Stimulated activated CD4-positive, alpha-beta T cell treated with anti-CD3 and anti-CD28 coated beads, Interleukin-2, amount 100 ng/mL, for 24 hours (primary cell): ENCODE data around the gene FRAS1.
"Not testable (repeated sequence)": the region's sequence is repeated elsewhere in the genome, so short reads cannot be mapped to it uniquely, and the experiment has no call there.

ENCODE experiments used
- DNase-seq, 2 donors: peaks; one replicate each; pipeline ENCODE4 v3.0.0-alpha.2; 2020

Gene FRAS1

GRCh38 chr4:78174891-78175290, 117.8 kb downstream of the FRAS1 start:
- DNase-seq, result no peak

GRCh38 chr4:78179196-78179595, 122.1 kb downstream of the FRAS1 start:
- no peak for DNase-seq

GRCh38 chr4:78181681-78182234, 124.6 kb downstream of the FRAS1 start:
- not testable (repeated sequence) for DNase-seq

GRCh38 chr4:78184584-78184983, 127.5 kb downstream of the FRAS1 start:
- no peak for DNase-seq

- DNase-seq, result no peak
These were observed 128.0 kb downstream of the FRAS1 start for GRCh38 chr4:78185117-78185516.

DNA sequence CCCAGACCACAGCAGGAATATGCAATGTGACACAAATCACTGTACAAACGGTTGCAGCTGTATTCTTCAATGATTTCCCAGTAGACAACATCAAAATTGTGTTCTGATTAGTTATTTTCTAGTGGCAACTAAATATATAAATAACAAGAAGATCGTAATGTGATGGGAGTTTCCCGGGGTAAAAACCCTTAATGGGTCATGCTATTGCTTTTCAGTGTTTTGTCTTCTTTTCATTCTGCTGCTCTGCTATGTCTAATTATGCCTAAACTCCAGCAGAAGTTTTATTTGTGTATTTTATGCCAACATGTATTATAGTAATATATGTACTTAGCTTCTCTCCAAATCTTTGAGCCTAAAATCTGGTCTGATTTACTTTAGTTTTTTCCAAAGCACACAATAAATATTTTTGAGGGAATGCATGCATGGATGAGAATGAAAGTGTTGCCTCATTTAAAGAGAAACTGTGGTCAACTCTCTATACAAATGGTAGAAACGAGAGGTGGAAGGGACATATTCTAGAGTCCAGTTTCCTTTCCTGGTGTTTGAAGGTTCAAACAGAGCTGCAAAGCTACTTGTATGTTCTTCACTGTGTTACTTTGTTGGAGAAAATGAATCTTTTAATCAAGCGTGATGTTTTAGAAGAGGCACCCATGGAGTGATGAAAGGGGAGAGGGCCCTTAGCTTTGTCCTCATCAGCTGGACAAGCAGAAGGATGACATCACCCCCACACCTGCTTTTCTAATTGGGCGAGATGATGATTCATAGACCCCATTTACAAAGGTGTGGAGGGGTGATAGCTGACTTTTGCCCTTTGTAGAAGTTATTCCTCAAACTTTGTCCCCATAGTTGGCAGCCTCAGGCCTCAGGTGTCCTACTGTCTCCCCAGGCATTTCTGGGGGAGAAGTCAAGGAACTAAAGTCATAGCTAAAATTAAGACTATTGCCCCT, 129.7 kb downstream of the FRAS1 start:
- DNase-seq, result no peak

- DNase-seq, result no peak
These were observed 132.9 kb downstream of the FRAS1 start for GRCh38 chr4:78190068-78190467.

GRCh38 chr4:78190595-78190994, 133.5 kb downstream of the FRAS1 start:
- no peak for DNase-seq

DNA sequence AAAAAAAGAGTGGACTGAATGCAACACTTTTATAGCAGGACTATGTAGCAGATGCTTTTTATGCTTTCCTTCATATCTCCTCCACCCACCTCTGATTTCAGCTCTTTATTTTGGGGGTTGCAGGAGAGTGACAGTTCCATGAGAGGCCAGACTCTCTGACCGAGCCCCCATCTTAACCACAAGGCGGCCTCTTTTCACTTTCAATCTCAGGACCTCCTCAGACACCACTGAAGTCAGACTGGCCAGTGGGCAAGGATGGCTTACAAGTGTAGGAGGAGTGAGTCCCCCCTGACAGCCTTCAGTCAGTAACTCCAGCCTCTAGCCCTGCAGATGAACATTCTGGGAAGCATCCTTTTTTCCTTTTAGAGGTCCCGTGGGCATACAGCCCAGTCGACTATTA, 140.8 kb downstream of the FRAS1 start:
- DNase-seq, result no peak

- no peak for DNase-seq
These were observed 142.9 kb downstream of the FRAS1 start for GRCh38 chr4:78199984-78200383.

DNA sequence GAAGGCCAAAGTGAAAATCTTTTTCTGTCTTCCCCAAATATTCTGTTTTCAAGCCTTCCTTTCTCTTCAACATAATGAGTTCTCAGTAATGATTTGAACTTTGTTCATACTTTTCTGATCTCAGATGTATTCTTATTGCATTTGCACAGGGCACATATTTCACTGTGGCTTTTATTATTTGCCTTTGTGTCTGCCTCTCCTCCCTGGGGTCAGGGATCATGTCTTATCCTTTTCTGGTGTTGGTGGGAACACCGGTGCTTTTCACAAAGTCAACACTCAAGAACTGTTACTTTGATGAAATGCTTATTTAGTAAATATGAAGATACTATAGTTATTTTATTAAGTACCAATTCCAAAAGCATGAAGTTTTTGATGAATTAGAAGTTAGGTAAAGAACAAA, 143.8 kb downstream of the FRAS1 start:
- no peak for DNase-seq

DNA sequence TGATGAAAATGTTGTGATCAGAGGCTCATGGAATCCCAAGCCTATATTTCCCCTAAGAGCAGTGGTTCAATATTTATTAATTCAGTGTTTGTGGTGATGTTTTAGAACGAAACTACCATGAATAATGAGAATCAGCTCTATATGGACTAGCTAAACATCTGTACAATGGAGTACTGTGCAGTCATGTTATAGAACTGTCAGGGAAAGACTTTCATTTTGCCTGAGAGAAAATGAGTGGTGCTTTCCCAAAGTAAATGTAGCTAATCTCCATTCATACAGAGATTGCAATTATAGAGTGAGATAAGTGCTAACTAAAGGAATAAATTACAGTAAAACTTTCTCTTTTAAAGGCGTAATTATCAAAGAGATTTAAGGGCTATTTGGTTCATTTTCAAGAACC, 147.1 kb downstream of the FRAS1 start:
- no peak for DNase-seq

GRCh38 chr4:78205591-78205990, 148.5 kb downstream of the FRAS1 start:
- DNase-seq, result no peak

GRCh38 chr4:78207541-78207940, 150.4 kb downstream of the FRAS1 start:
- DNase-seq, result no peak

DNA sequence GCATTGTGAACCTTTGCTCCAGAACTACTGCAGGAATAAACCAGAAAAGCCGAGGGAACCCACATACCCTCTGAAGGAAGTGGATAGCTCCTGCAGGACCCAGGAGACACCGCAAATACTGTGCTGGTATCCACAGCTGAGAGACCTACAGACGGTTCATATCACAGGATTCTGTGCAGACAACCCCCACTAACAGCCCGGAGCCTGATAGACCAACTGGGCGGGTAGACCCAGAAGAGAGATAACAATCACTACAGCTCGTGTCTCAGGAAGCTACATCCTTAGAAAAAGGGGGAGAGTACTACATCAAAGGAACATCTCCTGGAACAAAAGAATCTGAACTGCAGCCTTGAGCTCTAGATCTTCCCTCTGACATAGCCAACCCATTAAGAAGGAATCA, 150.8 kb downstream of the FRAS1 start:
- no peak for DNase-seq

- not testable (repeated sequence) for DNase-seq
These were observed 151.8 kb downstream of the FRAS1 start for GRCh38 chr4:78208896-78209295.

DNA sequence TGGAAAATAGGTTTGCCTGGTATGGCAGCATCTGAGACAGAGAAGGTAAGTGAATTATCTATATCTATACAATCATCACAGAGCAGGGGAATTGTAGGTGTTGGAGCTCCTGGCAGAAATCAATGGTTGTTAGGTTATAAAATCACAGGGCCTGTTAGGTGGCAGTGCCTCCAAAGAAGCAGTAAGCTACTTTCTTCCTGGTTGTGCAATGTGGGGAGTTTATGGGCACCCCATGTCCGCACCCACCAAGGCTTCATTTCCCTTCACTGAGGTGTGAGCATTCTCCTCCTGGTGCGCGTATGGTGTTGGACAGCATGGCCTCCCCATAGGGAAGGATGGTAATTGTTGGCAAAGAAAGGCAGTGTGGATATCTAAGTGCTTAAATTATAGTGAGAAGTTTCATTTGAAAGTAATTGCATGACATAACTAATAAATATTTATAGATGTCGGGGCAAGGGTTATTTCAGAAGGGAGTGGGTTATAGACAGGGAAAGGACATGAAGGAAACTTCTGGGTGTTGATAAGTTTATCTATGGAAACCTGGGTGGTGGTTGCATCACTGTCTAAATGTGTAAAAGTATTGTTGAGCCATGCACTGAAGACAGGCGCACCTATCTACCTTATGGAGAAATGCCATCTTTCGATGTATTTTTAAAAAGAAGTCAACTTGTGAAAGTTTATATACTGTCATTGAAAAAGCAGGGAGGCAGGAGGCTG, 153.7 kb downstream of the FRAS1 start:
- no peak for DNase-seq

DNA sequence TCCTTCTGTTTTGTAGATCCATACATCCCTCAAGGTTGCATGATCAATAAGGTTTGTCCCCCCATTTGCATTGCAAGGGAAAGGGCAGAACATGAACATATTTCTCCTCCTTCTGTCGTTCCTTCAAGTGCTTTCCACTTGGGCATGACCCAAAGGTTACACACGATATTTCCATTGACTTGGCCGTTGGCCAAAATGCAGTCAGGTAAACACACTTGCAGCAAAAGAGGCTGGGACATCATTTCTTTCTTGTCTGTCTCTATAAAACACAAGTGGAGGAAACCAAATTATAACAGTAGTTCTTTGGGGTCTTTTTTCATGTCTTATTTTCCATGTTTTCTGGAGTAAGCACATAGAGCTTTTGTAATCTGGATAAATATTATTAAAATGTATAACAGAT, 156.1 kb downstream of the FRAS1 start:
- no peak for DNase-seq

- DNase-seq, result no peak
These were observed 157.0 kb downstream of the FRAS1 start for GRCh38 chr4:78214078-78214477.

DNA sequence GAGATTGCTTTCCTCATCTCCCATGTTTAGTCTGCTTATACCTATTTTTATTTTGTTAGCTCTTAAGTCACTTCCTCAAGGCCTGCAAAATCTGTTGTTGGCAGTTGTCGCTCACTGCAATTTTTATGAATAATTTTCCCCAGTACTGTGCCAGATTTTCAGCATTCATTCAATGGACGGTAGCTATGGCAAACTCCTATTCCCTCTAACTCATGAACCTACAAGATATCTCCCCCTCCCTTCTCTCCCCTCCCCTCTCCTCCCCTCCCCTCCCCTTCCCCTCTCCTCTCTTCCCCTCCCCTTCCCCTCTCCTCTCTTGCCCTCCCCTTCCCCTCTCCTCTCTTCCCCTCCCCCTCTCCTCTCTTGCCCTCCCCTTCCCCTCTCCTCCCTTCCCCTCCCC, 160.4 kb downstream of the FRAS1 start:
- DNase-seq, result no peak

- DNase-seq, result no peak
These were observed 161.1 kb downstream of the FRAS1 start for GRCh38 chr4:78218260-78218659.

- DNase-seq, result no peak
These were observed 162.7 kb downstream of the FRAS1 start for GRCh38 chr4:78219825-78220224.

- no peak for DNase-seq
These were observed 163.2 kb downstream of the FRAS1 start for GRCh38 chr4:78220283-78220682.
